Measurements from ENCODE around the gene OPTC. TPM values are rescaled to one million over a fixed set of nuclear protein-coding genes. Genes with fewer than 3 reads are reported as not detected.

Gene OPTC
- total RNA-seq, 1 experiment from 2014 or later: not detected

DNA sequence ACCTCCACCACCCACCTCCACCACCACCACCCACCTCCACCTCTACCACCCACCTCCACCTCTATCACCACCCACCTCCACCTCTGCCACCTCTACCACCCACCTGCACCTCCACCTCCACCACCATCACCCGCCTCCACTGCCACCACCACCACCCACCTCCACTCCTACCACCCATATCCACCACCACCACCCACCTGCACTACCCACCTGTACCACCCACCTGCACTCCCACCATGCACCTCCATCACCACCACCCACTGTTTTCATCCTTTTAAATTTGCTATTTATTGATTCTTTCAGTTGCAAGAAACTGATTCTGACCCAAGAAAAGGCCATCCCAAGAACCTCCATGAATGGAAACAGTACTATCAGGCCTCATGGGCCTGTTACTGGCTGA lies 6.3 kb downstream of the OPTC start:
- DNase-seq (ENCODE audit: low read depth, low spot score) (no peak), ATAC-seq (no peak)
- Histone ChIP-seq H3K9me2 (ENCODE audit: insufficient read depth) (no peaks in the 10 kb centered on the region), H3K4me2 (ENCODE audit: low read length) (no peak overlapping the region), H3K27ac (ENCODE audit: low read depth, low read length) (no peak overlapping the region), H2AFZ (ENCODE audit: low read depth, low read length, poor library complexity, severe bottlenecking) (no peak overlapping the region), H3K9me3 (ENCODE audit: control insufficient read depth in 1 of 2, insufficient read depth in 1 of 2, low read depth in 1 of 2, low read length in 2 of 2) (no peaks in the 10 kb centered on the region), H3K9ac (ENCODE audit: low read length) (no peak overlapping the region), H3K79me2 (ENCODE audit: insufficient read depth, low read length) (no peaks in the 10 kb centered on the region), H3K4me1 (ENCODE audit: control insufficient read depth in 1 of 2, insufficient read depth in 2 of 2, low read length in 2 of 2) (peaks cover 0 to 7% of the 10 kb centered on the region in 2 experiments; a peak in 1 of 4 replicates), H4K20me1 (ENCODE audit: insufficient read depth) (no peaks in the 10 kb centered on the region), H3K36me3 (ENCODE audit: control insufficient read depth in 1 of 2, insufficient read depth in 2 of 2, low read length in 2 of 2) (no peaks in the 10 kb centered on the region), H3K4me3 (replicated peaks in 1 of 2; ENCODE audit: low read depth in 1 of 2, low read length in 2 of 2) (no peak overlapping the region), H3K27me3 (ENCODE audit: insufficient read depth, low read length) (peaks cover 13% of the 10 kb centered on the region; the same call in 1 of the 2 replicates)
- CTCF ChIA-PET: no interaction called here
- no peak for TF ChIP-seq CEBPB (IDR thresholded peaks at IDR 0.05; ENCODE audit: low read depth)
- TF ChIP-seq POLR2AphosphoS5 (IDR thresholded peaks at IDR 0.05; ENCODE audit: low read depth, low read length): no peak
- TF ChIP-seq, protein P1, sequence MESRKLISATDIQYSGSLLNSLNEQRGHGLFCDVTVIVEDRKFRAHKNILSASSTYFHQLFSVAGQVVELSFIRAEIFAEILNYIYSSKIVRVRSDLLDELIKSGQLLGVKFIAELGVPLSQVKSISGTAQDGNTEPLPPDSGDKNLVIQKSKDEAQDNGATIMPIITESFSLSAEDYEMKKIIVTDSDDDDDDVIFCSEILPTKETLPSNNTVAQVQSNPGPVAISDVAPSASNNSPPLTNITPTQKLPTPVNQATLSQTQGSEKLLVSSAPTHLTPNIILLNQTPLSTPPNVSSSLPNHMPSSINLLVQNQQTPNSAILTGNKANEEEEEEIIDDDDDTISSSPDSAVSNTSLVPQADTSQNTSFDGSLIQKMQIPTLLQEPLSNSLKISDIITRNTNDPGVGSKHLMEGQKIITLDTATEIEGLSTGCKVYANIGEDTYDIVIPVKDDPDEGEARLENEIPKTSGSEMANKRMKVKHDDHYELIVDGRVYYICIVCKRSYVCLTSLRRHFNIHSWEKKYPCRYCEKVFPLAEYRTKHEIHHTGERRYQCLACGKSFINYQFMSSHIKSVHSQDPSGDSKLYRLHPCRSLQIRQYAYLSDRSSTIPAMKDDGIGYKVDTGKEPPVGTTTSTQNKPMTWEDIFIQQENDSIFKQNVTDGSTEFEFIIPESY (IDR thresholded peaks at IDR 0.05; ENCODE audit: extremely low read depth, insufficient replicate concordance, low read length): no peak
- TF ChIP-seq POLR2A (IDR thresholded peaks at IDR 0.05; ENCODE audit: borderline replicate concordance, extremely low read depth, insufficient read depth, insufficient read length): no peak
- TF ChIP-seq EZH2 (IDR thresholded peaks at IDR 0.05): no peak
- no peak for TF ChIP-seq CBX3 (IDR thresholded peaks at IDR 0.05; ENCODE audit: low read depth)
- TF ChIP-seq, protein P2, sequence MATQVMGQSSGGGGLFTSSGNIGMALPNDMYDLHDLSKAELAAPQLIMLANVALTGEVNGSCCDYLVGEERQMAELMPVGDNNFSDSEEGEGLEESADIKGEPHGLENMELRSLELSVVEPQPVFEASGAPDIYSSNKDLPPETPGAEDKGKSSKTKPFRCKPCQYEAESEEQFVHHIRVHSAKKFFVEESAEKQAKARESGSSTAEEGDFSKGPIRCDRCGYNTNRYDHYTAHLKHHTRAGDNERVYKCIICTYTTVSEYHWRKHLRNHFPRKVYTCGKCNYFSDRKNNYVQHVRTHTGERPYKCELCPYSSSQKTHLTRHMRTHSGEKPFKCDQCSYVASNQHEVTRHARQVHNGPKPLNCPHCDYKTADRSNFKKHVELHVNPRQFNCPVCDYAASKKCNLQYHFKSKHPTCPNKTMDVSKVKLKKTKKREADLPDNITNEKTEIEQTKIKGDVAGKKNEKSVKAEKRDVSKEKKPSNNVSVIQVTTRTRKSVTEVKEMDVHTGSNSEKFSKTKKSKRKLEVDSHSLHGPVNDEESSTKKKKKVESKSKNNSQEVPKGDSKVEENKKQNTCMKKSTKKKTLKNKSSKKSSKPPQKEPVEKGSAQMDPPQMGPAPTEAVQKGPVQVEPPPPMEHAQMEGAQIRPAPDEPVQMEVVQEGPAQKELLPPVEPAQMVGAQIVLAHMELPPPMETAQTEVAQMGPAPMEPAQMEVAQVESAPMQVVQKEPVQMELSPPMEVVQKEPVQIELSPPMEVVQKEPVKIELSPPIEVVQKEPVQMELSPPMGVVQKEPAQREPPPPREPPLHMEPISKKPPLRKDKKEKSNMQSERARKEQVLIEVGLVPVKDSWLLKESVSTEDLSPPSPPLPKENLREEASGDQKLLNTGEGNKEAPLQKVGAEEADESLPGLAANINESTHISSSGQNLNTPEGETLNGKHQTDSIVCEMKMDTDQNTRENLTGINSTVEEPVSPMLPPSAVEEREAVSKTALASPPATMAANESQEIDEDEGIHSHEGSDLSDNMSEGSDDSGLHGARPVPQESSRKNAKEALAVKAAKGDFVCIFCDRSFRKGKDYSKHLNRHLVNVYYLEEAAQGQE (IDR thresholded peaks at IDR 0.05; ENCODE audit: low read depth): no peak
- TF ChIP-seq ZNF274 (IDR thresholded peaks at IDR 0.05; ENCODE audit: low read depth, low read length): no peak
- POLR2A ChIA-PET: no interaction called here
- intact Hi-C loops (cut with micrococcal nuclease): loop anchor here (5.0 kb wide), 1 partner anchor 158 kb away; no protein-coding TSS in a partner anchor
- no TSS peak for BruUV-seq (replicated peaks)
- RAD21 ChIA-PET (ENCODE audit: low non-redundant PET in 1 of 2, low total read pairs in 2 of 2, uncharacterized antibody in 2 of 2, unreplicated experiment in 2 of 2): no interaction called here
